Esophagus squamous epithelium (tissue), 5 donors: ENCODE data around the gene ERC2. TPM values are rescaled to one million over a fixed set of nuclear protein-coding genes. Genes with fewer than 3 reads are reported as not detected.

ENCODE experiments used
- DNase-seq: peaks from one replicate; lab custom pipeline; 2025; lab: John Stamatoyannopoulos, UW
- H3K27ac ChIP-seq, 4 donors: fragments of 200-600 bp; sonication (generic); one replicate each; pipeline ENCODE4 v1.5.1; 2016 to 2019; ENCODE audit warnings: mild to moderate bottlenecking in 1 of 4
- H3K27me3 ChIP-seq, 4 donors: fragments of 200-600 bp; sonication (generic); 1 replicate in 3 of 4; 2 replicates in 1 of 4; pipeline versions ENCODE4 v1.5.1 to v1.6.0; 2017 to 2021; ENCODE audit warnings: antibody characterized with exemption in 1 of 4
- H3K36me3 ChIP-seq, 3 donors: fragments of 200-600 bp; sonication (generic); one replicate each; pipeline ENCODE4 v1.5.1; 2016 to 2019
- H3K4me1 ChIP-seq, 3 donors: fragments of 200-600 bp; sonication (generic); one replicate each; pipeline ENCODE4 v1.5.1; 2017 to 2019
- H3K4me3 ChIP-seq, 4 donors: fragments of 200-600 bp; sonication (generic); 1 replicate in 3 of 4; 2 replicates in 1 of 4; pipeline ENCODE4 v1.5.1; 2016 to 2019; ENCODE audit warnings: mild to moderate bottlenecking in 2 of 4, moderate library complexity in 1 of 4
- H3K9me3 ChIP-seq, 3 donors: fragments of 200-600 bp; sonication (generic); one replicate each; pipeline ENCODE4 v1.5.1; 2016 to 2019
- POLR2A ChIP-seq, 4 donors: fragments of 450-650 bp; IDR thresholded peaks; one replicate each; pipeline ENCODE4 v1.6.1; 2017; ENCODE audit warnings: antibody characterized with exemption in 4 of 4, mild to moderate bottlenecking in 4 of 4, moderate library complexity in 3 of 4
- WGBS, 2 donors: methylation state at CpG; one replicate each; pipeline ENCODE4 v1.1.5; 2018; 5-methylcytosine and 5-hydroxymethylcytosine counted together
- intact Hi-C: fragments of 100-400 bp; cut with DNase I; formaldehyde crosslinking; loops from one replicate; pipeline ENCODE4 v1.15.0; 2022
- total RNA-seq, 4 donors: library from RNA; depleted of rRNA; stranded (reverse); fragments of >200 nt; gene quantifications; one replicate each; pipeline ENCODE4 v1.1.0, GENCODE V29; 2016
- TF ChIP-seq, protein P1 (sequence below), 6 experiments: fragments of 450-650 bp in 4 of 6; fragments of 200-600 bp in 2 of 6; sonication (generic) in 2 of 6; IDR thresholded peaks; one replicate each; pipeline ENCODE4 v1.5.1; 2016 to 2019; ENCODE audit warnings: antibody characterized with exemption in 6 of 6, mild to moderate bottlenecking in 4 of 6, moderate library complexity in 4 of 6
- donor health status: DM: yes; HTN: yes; CAD: no.

Gene ERC2
- total RNA-seq, 4 donors from 2014 or later, result 0.12 to 1.9 (median 0.86) TPM

DNA sequence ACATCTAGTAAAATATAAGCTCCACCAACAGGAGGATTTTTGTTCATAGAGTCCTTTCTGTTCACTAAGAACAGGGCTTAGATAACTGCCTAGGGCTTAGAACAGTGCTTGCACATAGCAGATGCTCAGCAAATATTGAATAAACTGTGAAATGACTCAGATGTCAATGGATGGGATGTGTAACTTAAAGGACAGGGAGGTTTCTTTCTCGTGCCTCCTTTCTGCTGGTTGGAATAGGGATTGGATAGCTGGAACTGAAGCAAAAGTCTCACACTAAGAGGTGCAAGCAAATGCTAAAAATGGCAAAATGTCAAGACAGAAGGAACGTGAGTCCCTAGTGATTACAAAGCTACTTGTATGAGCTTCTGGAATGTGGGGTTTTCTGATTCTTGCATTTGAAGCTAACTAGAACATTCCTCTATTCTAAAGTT, 588.4 kb downstream of the ERC2 start:
- no peak for TF ChIP-seq POLR2A (IDR thresholded peaks at IDR 0.05)
- TF ChIP-seq, protein P1, sequence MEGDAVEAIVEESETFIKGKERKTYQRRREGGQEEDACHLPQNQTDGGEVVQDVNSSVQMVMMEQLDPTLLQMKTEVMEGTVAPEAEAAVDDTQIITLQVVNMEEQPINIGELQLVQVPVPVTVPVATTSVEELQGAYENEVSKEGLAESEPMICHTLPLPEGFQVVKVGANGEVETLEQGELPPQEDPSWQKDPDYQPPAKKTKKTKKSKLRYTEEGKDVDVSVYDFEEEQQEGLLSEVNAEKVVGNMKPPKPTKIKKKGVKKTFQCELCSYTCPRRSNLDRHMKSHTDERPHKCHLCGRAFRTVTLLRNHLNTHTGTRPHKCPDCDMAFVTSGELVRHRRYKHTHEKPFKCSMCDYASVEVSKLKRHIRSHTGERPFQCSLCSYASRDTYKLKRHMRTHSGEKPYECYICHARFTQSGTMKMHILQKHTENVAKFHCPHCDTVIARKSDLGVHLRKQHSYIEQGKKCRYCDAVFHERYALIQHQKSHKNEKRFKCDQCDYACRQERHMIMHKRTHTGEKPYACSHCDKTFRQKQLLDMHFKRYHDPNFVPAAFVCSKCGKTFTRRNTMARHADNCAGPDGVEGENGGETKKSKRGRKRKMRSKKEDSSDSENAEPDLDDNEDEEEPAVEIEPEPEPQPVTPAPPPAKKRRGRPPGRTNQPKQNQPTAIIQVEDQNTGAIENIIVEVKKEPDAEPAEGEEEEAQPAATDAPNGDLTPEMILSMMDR (IDR thresholded peaks at IDR 0.05), result peak in 1 of 6 experiments; percentile 13
- 5 to 21% methylated on average over 2 of the region's 2 CpGs for WGBS, 2 donors

DNA sequence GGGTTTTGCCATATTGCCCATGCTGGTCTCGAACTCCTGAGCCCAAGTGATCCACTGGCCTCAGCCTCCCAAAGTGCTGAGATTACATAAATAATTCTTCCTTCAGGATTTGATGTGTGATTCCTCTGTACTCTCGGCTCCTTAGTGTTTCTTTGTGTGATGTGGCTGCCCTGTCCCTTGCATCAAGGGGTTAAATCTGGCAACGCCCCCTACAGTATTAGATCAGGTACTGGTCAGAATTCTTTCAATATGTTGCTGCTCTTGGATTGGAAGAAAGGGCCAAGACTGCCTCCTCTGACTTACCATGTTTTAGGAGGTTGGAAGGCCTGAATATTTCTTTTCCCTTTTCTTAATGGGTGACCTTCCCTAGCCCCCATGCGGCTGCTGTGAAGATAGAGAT, 590.6 kb downstream of the ERC2 start:
- 74 to 79% methylated on average over 4 of the region's 4 CpGs for WGBS, 2 donors
- Histone ChIP-seq H3K9me3 (no peaks in the 10 kb centered on the region), H3K4me1 (peaks cover 0 to 24% (median 0%) of the 10 kb centered on the region in 3 donors), H3K4me3 (no peak overlapping the region), H3K36me3 (no peaks in the 10 kb centered on the region), H3K27ac (no peak overlapping the region), H3K27me3 (no peaks in the 10 kb centered on the region)
- TF ChIP-seq POLR2A (IDR thresholded peaks at IDR 0.05), result no peak
- TF ChIP-seq, protein P1 (IDR thresholded peaks at IDR 0.05), result no peak
- DNase-seq, result no peak
- intact Hi-C loops, result no loop called here

More for the DNA sequence above, 588.4 kb downstream of the ERC2 start:
- H3K4me1 ChIP-seq, result peaks cover 0 to 35% (median 0%) of the 10 kb centered on the region in 3 donors
- H3K27me3 ChIP-seq, result no peaks in the 10 kb centered on the region
- no peak overlapping the region for H3K4me3 ChIP-seq
- intact Hi-C loops, result no loop called here
- H3K9me3 ChIP-seq, result no peaks in the 10 kb centered on the region
- no peak for DNase-seq
- no peaks in the 10 kb centered on the region for H3K36me3 ChIP-seq
- H3K27ac ChIP-seq, result peak overlapping the region in 2 of 4 donors; percentile 54 to 61

DNA sequence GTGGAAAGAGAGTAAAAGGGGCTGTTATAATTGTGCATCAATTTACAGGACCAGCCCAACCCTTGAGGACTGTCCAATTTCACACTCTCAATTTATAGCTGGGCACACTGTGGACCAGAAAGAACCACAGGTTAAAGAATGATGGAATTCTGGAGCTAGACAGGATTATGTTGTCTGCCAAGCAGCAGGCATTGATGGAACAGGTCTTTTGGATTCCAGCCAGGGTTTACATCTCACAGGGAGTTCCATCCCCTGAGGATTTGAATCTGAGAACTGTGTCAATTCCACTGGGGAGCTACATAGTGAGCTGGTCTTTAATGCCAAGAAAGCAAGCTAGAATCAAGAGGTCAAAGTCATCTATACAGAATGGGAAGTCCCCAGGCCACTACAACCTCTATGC, 591.7 kb downstream of the ERC2 start:
- no peaks in the 10 kb centered on the region for H3K36me3 ChIP-seq
- no peak overlapping the region for H3K27ac ChIP-seq
- intact Hi-C loops, result no loop called here
- no peak for DNase-seq
- TF ChIP-seq, protein P1 (IDR thresholded peaks at IDR 0.05), result no peak
- no peak for TF ChIP-seq POLR2A (IDR thresholded peaks at IDR 0.05)
- no peaks in the 10 kb centered on the region for H3K9me3 ChIP-seq
- no peaks in the 10 kb centered on the region for H3K27me3 ChIP-seq
- H3K4me1 ChIP-seq, result peaks cover 0 to 24% (median 0%) of the 10 kb centered on the region in 3 donors
- no peak overlapping the region for H3K4me3 ChIP-seq

DNA sequence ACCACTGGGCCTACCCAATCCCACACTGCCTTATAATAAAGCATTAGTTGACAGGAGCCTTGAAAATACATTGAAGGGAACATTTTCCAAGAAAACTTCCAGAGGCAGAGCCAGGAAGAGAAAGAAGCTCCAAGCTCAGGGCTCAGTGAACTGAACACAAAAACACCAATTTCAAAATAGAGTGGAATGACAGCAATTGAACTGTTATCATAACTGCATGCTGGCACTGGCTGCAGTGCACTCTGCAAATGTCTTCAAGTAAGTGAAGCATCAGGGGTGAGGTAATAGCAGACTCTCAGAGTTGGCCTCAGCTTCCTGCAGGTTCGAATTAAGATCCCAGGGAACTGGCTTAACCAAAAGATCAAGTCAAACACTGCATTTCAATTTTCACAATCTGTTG, 593.2 kb downstream of the ERC2 start:
- Histone ChIP-seq H3K4me3 (no peak overlapping the region), H3K27me3 (no peaks in the 10 kb centered on the region), H3K36me3 (no peaks in the 10 kb centered on the region), H3K9me3 (no peaks in the 10 kb centered on the region), H3K4me1 (peaks cover 0 to 12% (median 0%) of the 10 kb centered on the region in 3 donors), H3K27ac (no peak overlapping the region)
- WGBS, 2 donors, result 56 to 64% methylated on average over 1 of the region's 1 CpG
- no peak for TF ChIP-seq POLR2A (IDR thresholded peaks at IDR 0.05)
- TF ChIP-seq, protein P1 (IDR thresholded peaks at IDR 0.05), result no peak
- DNase-seq, result no peak
- intact Hi-C loops, result no loop called here

DNA sequence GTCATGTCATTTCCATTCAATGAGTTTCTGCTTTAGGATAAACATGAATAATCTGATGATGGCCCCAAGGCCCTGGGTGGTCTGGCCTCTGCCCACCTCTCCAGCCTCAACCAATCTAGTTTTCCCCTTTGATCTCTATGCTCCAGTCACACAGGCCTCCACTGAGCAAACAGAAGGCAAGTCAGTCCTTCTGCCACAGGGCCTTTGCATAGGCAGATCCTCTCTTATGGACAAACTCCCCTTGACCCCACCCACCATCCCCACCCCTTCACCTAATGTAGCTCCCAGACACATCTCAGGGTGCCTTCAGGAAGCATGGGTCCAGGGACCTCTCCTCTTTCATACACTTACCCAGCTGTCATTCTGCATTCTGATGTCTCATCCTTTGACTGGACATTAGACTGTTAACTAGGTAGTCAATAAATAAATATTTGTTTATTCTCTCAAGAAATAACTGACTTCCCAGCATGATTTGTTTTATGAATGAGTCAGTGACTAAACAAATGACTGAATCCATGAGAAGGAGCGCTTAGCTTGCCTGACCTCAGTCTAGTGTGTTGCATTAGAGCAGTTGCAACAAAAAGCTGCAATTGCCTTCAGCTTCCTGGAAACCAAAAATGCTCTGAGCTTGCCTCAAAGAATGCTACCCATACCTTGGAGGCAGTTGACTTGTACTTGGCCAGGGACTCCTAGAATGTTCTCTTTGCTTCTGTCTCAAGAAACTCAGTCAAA, 594.6 kb downstream of the ERC2 start:
- Histone ChIP-seq H3K27me3 (no peaks in the 10 kb centered on the region), H3K4me3 (no peak overlapping the region), H3K27ac (no peak overlapping the region), H3K9me3 (no peaks in the 10 kb centered on the region), H3K4me1 (no peaks in the 10 kb centered on the region), H3K36me3 (no peaks in the 10 kb centered on the region)
- TF ChIP-seq POLR2A (IDR thresholded peaks at IDR 0.05), result no peak
- TF ChIP-seq, protein P1 (IDR thresholded peaks at IDR 0.05), result no peak
- intact Hi-C loops, result no loop called here
- 77 to 83% methylated on average over 1 of the region's 1 CpG for WGBS, 2 donors
- DNase-seq, result no peak
